HG03066 (cell line): Measurements from ENCODE around the gene MT1B.

ENCODE experiments used
- ATAC-seq: cut with Tn5 transposase; IDR thresholded peaks from one replicate; pipeline ENCODE4 v1.9.1; 2021; ENCODE audit warnings: low read depth; ENCODE audit not compliant: unreplicated experiment

Gene MT1B

DNA sequence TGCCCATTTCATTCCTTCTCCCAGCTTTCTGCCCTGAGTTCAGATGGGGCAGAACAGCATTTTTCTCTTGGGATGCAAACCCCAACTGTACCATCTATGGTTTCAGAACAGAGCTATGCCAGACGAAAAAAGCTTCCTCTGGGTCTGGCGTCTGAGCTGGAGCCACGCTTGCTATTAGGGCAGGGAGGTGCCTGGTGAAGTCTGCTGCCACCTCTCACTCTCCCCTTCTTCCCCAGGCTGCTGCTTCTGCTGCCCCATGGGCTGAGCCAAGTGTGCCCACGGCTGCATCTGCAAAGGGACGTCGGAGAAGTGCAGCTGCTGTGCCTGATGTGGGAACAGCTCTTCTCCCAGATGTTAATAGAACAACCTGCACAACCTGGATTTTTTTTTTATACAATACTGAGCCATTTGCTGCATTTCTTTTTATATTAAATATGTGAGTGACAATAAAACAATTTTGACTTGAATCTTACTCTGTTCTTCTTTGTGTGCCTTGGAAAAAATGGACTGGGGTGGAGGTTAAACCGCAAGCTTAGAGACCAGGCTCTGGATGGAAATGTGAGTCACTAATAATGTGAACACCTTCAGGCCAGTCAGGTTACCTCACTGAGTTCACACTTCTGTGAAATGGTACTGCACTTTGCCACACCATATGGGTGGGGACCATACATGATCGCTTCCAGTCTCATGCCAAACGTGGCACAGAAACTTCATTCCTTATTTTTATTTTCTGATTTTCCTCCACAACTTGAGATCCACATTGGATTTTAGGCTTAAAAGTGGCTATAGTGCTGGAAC is 14.9 kb upstream of the MT1B start:
- ATAC-seq = no peak

DNA sequence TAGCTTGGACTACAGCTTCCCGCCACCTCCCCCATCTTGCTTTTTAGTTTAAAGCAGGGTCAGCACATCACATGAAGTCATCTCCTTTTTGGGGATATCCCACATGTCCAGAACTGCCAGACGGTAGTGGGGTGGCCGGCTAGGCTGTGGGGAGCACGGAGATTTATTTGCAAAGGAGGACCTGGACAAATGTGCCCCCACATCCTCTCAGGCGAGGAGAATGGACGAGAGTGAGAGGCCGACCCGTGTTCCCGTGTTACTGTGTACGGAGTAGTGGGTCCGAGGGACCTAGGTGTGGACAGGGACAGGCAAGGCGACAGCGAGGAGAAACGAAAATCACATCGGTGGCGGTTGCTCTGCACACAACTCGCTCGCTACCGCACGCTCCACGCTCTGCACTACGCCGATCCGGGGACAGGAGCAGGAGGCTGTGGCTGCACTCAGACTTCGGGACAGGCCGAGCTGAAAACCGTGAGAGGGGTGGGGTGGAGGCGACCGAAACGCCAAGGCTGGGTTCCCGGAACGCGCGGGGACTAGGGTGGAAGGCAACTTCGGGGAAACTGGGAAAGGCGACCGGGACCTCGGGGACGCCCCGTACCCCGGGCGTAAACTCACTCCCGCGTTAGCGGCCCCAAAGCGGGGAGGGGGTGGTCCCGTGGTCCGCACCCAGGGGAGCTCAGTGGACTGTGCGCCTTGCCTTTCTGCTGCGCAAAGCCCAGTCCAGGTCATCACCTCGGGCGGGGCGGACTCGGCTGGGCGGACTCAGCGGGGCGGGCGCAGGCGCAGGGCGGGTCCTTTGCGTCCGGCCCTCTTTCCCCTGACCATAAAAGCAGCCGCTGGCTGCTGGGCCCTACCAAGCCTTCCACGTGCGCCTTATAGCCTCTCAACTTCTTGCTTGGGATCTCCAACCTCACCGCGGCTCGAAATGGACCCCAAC is 13.6 kb upstream of the MT1B start, which contains the start of gene MT1A:
MT1A (plus strand) TSS at position 853 of the 937 bp plus-strand sequence; CDS start at position 926, 73 bp downstream.
- ATAC-seq = no peak

DNA sequence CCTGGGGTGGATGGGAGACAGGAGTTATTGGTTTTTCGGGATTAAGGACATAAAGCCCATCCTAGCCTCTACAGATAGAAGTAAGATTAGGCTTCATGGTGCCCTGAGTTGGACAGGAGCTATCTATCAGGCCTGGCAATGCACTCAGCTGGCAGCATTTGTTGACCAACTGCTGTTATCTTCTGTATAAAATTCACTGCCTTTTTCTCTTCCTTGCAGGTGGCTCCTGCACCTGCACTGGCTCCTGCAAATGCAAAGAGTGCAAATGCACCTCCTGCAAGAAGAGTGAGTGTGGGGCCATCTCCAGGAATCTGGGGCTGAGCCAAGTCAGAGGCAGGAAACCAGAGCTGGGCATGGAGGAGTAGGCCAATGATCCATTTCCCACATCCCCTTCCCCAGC is 12.6 kb upstream of the MT1B start:
- no peak for ATAC-seq

DNA sequence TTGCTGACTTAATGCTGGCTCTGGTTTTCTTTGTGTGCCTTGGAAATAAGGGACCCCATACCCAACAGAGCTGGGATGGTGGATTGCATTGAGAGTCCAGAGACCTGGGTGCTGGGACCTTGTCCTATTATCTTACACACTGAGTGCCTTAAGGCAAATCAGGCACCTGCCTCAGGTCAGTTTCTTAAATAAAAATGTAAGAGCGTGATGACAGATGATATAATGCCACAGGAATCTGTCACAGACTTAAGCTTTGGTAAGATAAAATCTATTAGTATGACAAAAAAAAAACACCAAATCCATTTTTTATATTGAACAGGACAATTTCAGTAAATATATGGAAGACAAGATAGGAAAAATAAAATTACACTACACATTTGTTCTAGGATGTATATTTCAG is 11.6 kb upstream of the MT1B start:
- ATAC-seq = no peak

DNA sequence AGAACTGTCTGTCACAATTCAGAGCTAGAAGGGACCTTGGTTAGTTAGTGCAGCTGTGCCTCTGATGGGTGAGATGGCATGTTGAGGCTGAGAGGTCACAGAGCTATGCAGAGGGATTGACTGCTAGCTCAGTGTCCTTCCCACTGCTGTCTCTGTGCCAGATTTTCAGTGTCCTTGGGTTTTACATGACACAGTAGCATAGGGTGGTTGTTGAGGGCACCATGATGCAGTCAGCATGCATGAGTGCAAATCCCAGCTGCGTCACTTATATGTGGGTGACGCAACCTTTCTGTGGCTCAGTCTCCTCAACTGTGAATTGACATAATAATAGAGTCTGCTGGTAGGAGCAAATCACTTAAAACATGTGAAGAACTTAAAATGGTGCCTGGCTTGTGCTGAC is 10.5 kb upstream of the MT1B start:
- ATAC-seq = no peak

DNA sequence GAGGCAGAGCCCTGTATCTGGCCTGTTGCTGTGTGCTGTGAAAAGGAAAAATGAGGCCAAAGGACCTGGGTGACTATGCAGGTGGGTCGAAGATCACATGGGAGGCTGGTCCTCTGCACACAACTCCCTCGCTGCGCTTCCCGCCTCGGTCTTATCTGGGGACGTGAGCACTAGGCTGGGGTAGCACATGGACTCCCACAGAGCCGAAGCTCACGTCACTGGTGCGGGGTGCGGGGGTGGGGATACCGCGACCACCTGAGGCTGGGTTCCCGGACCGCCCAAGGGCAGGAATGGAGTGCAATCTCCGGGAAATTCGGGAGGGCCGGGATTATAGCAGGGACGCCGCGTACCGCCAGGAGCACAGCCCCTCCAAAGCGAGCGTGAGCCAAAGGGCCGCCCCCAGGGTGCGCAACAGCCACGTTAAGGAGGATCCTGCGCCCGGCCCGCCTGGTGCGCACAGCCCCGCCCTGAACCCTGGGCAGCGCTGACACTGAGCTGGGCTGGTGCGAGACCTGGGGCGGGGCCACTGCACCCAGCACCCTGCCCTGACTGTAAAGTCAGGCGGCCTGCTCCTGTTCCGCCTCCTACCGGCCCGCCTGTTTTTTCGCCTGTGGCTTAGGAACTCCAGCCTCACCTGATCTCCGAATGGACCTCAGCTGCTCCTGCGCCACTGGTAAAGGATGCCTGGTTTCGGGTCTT is 8.5 kb upstream of the MT1B start:
- no peak for ATAC-seq

DNA sequence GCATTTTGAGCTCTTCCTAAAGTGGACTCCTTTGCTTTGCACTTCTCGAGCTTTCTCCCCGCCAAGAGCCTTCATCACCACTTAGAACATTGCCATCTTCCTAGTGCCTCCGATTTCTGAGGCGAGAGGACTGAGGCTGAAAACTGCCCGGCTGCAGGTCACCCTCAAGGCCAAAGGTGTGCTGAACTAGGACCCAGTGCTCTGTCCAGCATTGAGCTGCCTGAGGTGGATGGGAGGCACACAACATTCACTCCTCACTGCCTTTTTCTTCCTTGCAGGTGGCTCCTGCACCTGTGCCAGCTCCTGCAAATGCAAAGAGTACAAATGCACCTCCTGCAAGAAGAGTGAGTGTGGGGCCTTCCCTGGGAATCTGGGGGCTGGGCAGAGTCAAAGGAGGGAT is 7.9 kb upstream of the MT1B start:
- ATAC-seq = no peak

DNA sequence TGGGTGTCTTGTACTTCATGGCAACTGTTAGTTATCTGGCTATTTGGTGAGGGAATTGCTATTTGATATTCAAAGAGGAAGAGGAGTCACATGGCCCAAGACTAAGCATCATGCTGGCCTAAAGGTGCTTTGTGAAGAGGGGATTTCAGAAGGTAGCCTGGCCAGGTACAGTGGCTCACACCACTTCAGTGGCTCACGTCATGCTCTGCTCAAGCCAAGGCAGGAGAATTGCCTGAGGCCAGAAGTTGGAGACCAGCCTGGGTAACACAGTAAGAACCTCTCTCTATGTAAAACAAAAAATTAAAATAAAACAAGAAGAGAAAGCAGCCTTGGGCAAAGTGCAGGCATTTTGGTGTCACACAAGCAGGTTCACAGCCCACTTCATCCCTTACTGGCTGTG is 6.4 kb upstream of the MT1B start:
- no peak for ATAC-seq

DNA sequence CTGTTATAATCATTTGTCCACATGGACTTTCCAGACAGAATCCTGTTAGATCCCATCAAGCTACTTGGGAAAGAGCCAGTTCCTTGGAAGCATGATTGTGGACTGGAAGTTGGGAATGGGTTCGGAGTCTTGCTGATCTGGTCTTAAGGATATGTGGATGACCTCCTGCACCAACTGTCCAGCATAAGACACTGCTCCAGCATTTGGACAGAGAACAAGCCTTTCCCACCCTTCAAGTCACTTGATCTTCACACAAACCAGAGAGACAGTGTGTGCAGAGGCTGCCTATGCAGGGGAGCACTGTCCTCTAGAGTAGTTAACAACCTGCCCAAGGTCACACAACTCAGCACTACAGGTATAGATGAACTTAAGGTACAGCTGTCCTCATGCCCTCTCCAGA is 5.8 kb upstream of the MT1B start:
- no peak for ATAC-seq

DNA sequence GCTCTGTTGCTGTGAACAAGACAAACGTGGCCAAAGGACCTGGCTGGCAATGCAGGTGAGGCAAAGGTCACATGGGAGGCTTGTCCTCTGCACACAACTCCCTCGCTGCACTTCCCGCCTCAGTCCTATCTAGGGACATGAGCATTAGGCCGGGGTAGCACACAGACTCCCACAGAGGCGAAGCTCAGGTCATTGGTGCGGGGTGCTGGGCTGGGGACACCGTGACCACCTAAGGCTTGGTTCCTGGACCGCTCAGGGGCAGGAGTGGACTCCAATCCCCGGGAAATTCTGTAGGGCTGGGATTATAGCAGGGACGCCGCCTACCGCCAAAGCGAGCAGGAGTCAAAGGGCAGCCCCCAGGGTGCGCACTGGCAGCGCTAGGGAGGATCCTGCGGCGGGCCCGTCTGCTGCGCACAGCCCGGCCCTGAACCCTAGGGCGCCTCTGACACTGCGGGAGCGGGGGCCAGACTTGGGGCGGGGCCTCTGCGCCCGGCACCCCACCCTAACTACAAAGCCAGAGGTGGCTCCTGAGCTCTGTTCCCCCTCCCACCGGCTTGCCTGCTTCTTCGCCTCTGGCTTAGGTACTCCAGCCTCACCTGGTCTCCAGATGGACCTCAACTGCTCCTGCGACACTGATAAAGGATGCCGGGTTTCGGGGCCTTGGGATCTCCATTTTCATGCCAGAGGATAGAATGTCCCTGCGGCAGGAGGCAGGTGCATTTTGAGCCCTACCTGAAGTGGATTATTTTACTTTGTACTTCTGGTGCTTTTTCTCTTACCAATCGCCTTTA is 3.9 kb upstream of the MT1B start:
- no peak for ATAC-seq

DNA sequence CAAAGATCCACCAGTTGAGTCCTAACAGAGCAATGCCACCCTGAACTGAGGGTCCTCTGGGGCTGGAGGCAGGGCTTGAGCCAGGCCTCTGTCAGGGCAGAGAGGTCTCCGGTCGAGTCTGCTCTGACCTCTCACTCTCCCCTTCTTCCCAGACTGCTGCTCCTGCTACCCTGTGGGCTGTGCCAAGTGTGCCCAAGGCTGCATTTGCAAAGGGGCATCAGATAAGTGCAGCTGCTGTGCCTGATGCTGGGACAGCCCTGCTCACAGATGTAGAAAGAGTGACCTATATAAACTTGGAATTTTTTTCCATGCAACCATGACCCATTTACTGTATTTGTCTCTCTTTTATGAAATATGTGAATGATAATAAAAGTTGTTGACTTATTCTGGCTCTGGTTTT is 2.4 kb upstream of the MT1B start:
- no peak for ATAC-seq

DNA sequence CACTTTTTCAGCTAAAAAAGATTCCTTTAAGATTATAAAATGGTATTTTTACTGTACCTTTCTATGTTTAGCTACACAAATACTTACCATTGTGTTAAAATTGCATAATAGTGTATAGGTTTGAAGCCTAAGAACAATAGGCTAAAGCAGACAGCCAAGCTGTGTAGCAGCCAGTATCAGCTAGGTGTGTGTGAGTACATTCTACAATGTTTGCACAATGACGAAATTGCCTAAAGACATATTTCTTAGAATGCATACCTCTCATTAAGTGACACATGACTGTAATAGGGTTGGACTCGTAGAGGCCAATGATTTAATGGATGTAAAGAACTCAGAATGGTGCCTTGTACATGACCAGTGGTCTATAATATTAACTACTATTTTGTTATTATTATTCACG is 1.9 kb upstream of the MT1B start:
- no peak for ATAC-seq

DNA sequence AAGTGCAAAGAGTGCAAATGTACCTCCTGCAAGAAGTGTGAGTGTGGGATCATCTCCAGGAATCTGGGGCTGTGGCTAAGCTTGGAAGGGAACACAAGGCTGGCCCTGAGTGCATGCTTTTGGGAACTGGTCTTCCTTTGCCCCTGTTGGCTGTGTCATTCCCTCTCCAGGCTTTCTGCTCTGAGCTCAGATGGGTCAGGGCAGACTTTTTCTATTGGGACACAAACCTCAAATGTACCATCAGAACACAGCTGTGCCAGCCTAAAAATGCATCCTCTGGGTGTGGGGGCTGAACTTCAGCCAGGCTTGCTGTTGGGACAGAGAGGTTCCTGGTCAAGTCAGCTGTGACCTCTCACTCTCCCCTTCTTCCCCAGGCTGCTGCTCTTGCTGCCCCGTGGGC is 914 bp downstream of the MT1B start:
- no peak for ATAC-seq

DNA sequence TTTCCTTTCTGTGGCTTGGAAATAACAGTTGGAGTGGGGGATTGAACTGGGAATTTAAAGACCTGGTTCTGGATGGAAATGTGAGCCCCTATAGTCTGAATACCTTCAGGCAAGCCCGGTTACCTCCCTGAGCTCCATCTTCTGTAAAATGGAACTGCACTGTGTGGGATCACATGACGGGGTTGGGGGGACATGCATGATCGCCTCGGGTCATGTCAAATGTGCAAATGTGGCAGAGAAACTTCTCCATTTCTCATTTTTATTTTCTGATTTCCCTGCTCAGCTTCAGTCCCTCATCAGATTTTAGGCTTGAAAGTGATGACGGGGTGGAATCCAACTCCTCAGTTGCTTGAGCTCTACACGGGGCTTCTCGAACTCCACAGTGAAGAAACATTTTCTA is 1.5 kb downstream of the MT1B start:
- no peak for ATAC-seq

DNA sequence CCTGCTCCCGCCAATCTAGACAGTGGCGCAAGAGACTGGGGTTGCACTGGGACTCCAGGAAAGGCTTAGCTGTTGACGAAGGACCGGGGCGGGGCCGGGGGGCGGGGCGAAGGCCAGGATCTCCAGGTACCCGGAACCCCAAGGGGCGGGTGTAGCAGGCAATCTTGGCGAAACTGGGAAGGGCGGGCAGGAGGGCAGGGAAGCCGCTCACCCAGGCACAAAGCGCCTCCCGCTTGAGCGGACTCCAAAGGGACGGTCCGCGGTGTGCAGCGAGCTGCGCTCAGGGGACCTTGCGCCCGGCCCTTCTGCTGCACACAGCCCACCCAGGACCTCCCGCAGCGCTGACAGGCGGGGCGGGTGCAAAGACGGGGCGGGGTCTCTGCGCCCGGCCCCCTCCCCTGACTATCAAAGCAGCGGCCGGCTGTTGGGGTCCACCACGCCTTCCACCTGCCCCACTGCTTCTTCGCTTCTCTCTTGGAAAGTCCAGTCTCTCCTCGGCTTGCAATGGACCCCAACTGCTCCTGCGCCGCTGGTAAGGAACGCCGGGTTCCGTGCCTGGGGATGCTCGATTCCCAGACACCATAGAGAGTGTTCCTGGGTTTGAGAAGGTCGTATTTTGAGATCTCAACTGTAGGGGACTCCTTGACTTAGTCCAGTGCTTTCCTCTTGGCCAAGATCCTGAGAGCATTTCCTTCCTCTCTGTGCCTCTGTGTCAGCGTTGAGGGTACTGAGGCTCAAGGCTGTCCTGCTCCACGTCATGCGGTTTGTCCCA is 6.1 kb downstream of the MT1B start, which contains the start of gene MT1F:
MT1F (plus strand) TSS at position 405 of the 772 bp plus-strand sequence; CDS start at position 505, 100 bp downstream.
- ATAC-seq = no peak

DNA sequence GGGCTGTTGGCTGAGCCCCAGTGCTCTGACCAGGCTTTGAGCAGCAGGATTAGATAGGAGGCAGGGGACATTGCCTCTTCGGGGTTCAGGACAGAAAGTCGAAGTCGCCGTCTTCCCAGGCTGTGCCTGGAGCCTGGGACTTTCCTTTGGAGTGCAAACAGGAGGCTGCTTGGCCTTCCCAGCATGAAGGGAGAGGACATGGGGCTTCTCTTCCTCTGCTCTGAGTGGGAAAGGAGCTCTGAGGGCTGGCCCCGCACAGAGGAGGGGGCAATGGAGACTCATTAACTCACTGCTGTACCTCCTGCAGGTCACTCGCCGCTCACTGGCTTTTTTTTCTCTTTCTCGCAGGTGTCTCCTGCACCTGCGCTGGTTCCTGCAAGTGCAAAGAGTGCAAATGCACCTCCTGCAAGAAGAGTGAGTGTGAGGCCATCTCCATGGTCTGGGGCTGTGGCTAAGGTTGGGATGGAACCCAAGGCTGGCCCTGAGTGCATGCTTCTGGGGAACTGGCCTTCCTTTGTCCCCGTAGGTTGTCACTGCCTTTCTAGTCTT is 6.7 kb downstream of the MT1B start:
- no peak for ATAC-seq

DNA sequence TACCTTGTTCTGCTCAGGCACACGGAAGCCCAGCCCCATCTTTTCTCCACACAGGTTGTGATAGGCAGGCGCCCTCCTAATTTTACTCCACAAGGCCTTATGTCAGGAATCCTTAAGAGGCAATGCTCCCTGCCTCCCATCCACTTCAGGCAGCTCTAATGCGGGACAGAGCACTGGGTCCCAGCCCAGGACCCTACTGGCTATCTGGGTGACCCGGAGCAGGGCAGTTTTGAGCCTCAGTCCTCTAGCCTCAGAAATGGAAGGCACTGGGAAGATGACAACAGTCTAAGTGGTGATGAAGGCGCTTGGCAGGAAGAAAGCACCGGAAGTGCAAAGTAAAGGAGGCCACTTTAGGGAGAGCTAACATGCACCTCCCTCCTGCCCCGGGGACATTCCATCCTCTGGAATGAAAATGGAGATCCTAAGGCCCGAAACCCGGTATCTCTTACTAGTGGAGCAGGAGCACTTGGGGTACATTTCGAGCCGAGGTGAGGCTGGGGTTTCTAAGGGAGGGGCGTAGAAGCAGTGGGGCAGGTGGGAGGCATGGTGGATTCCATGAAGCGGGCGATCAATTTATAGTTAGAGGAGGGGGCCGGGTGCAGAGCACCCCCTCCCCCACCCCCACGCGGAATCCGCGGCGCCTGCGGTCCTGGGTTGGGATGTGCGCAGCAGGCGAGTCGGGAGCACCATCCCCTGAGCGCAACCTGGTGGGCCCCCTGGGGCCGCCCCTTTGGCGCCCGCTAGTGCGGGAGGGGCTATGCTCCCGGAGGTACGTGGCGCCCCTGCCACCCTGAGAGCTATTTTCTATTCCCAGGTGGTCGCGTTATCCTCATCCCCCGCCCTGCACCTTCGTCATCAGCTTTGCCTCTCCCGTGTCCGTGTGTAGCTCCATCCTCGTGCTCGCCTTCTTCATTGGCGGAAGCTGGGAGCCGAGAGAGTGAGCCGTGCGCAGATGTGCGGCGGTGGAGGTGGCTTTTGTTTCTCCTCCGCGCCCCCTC is 11.0 kb downstream of the MT1B start:
- no peak for ATAC-seq

DNA sequence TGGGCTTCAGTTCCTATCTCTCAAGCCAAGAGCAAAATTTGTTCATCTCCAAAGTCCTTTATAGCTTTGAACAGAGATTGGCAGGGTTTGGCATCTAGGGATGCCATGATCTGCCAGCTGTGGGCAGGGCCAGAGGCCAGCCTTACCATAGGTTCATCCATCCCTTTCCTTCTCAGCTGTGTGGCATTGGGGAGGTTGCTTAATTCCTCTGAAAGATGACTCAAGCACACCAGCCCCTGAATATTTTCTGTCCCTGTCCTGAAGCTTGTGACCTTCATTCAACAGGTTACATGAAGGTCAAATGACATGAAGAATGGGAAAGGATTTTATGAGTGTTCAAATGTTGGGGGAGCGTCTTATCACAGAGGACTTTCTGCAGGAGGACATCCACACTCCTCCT is 12.8 kb downstream of the MT1B start:
- no peak for ATAC-seq
